Parathyroid adenoma (tissue), 2 donors: Measurements from ENCODE around the gene USP7.

Experiments
- H2AFZ ChIP-seq: fragments of 300-600 bp; sonication (generic); one replicate; pipeline ENCODE4 v1.7.0; 2017; ENCODE audit warnings: antibody characterized with exemption, mild to moderate bottlenecking
- H3K27ac ChIP-seq: fragments of 300-600 bp; sonication (generic); one replicate; pipeline ENCODE4 v1.7.0; 2017
- H3K27me3 ChIP-seq: fragments of 300-600 bp; sonication (generic); one replicate; pipeline ENCODE4 v1.7.0; 2017; ENCODE audit warnings: low read length; ENCODE audit not compliant: control insufficient read depth, insufficient read depth
- H3K36me3 ChIP-seq: fragments of 300-600 bp; sonication (generic); one replicate; pipeline ENCODE4 v1.7.0; 2017; ENCODE audit warnings: low read length; ENCODE audit not compliant: control insufficient read depth, insufficient read depth
- H3K4me1 ChIP-seq: fragments of 300-600 bp; sonication (generic); one replicate; pipeline ENCODE4 v1.7.0; 2017; ENCODE audit warnings: control low read depth
- H3K4me2 ChIP-seq: fragments of 300-600 bp; sonication (generic); one replicate; pipeline ENCODE4 v1.7.0; 2017; ENCODE audit warnings: low read length
- H3K4me3 ChIP-seq: fragments of 300-600 bp; sonication (generic); one replicate; pipeline ENCODE4 v1.7.0; 2017; ENCODE audit warnings: low read depth, low read length
- H3K79me2 ChIP-seq: fragments of 300-600 bp; sonication (generic); one replicate; pipeline ENCODE4 v1.7.0; 2017; ENCODE audit warnings: control low read depth
- H3K9ac ChIP-seq: fragments of 300-600 bp; sonication (generic); one replicate; pipeline ENCODE4 v1.7.0; 2017; ENCODE audit warnings: mild to moderate bottlenecking
- H3K9me3 ChIP-seq: fragments of 300-600 bp; sonication (generic); one replicate; pipeline ENCODE4 v1.7.0; 2017; ENCODE audit warnings: low read length; ENCODE audit not compliant: control insufficient read depth
- TF ChIP-seq, protein P1 (sequence below): fragments of 300-600 bp; sonication (generic); IDR thresholded peaks from one replicate; pipeline ENCODE4 v1.7.0; 2017; ENCODE audit warnings: antibody characterized with exemption, mild to moderate bottlenecking
- donor health status: primary hyperparathyroidism.

Gene USP7

DNA sequence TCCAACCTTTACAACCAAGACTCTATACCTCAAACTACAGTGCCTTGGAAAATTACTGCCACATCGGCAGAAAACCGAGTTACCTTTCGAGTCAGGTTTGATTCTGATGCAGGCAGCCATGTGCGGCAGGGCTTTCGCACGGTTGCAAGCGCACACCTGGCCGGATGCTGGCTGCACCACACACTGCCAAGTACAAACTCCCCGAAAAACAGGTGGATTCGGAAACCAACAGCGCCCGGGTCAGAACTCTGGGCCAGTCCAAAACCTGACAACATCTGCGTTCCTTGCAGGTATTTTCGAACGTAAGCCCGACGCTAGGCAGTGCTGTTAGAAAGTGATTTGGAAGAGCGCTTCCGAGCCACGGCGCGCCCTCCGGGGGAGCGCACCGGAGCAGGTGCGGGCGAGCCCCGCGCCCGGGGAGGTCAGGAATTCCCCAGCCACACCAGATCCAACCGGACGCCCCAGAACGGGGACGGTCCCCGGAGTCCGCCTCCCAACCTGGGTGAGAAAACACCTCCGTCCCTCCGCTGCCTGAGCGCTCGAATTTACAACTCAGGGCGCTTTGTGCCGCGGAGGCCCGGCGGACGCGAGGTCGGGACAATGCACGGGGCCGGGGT is 1.2 kb downstream of the USP7 start:
- Histone ChIP-seq H3K9me3 (no peaks in the 10 kb centered on the region), H3K27ac (peak overlapping the region; percentile 27), H3K9ac (no peak overlapping the region), H3K36me3 (no peaks in the 10 kb centered on the region), H3K27me3 (no peaks in the 10 kb centered on the region), H3K4me2 (peak overlapping the region; percentile 51), H3K79me2 (peaks cover 51% of the 10 kb centered on the region), H3K4me3 (peak overlapping the region; percentile 69), H3K4me1 (peaks cover 36% of the 10 kb centered on the region), H2AFZ (peak overlapping the region; percentile 15)
- TF ChIP-seq, protein P1, sequence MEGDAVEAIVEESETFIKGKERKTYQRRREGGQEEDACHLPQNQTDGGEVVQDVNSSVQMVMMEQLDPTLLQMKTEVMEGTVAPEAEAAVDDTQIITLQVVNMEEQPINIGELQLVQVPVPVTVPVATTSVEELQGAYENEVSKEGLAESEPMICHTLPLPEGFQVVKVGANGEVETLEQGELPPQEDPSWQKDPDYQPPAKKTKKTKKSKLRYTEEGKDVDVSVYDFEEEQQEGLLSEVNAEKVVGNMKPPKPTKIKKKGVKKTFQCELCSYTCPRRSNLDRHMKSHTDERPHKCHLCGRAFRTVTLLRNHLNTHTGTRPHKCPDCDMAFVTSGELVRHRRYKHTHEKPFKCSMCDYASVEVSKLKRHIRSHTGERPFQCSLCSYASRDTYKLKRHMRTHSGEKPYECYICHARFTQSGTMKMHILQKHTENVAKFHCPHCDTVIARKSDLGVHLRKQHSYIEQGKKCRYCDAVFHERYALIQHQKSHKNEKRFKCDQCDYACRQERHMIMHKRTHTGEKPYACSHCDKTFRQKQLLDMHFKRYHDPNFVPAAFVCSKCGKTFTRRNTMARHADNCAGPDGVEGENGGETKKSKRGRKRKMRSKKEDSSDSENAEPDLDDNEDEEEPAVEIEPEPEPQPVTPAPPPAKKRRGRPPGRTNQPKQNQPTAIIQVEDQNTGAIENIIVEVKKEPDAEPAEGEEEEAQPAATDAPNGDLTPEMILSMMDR, result no peak

DNA sequence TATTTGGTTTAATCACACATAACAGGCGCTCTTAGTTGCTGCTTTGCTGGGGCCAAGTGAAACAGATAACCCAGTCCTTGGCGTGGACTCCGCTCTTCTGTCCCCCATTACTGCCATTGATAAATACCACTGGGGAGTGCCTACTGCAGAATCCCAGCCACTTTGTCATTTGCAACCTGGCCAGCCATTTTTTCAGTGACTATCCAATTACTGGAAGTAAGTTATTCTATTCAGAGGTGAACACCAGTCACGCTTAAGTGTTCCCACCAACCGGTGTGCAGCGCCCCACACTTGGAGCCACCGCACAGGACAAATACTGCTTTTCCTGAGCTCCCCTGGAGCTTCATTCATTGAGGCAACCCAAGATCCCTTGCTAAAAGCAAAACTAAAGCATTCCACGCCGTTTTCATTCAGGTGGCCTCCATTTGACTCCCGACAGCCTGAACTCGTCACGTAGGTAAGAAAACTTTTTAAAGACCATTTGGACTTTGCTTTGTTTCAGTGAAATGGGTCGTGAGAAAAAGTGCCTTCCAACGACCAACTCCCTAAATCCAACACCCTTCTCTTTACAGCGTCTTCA is 1.8 kb downstream of the USP7 start:
- Histone ChIP-seq H3K79me2 (peaks cover 57% of the 10 kb centered on the region), H3K9me3 (no peaks in the 10 kb centered on the region), H2AFZ (no peak overlapping the region), H3K27me3 (no peaks in the 10 kb centered on the region), H3K4me3 (peak overlapping the region; percentile 69), H3K36me3 (no peaks in the 10 kb centered on the region), H3K4me2 (peak overlapping the region; percentile 51), H3K27ac (peak overlapping the region; percentile 27), H3K4me1 (peaks cover 32% of the 10 kb centered on the region), H3K9ac (no peak overlapping the region)
- TF ChIP-seq, protein P1, result no peak

DNA sequence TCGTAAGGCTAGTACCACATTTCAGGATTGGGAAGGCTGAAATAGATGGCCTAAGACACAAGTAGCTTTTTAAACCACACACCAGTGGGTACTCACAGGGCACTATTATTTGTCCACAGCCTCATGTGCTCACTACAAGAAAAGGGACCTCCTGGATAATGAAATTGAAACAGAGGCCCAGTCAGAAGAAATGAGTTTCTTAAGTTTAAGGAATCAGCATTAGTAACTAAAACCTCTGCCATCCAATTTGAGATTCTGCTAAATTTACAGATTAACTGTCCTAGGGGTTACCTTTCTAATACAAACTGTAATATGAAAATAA is 3.0 kb downstream of the USP7 start:
- Histone ChIP-seq H3K27ac (no peak overlapping the region), H3K4me1 (peaks cover 33% of the 10 kb centered on the region), H3K9me3 (no peaks in the 10 kb centered on the region), H3K36me3 (no peaks in the 10 kb centered on the region), H3K79me2 (peaks cover 67% of the 10 kb centered on the region), H3K27me3 (no peaks in the 10 kb centered on the region), H3K9ac (no peak overlapping the region), H2AFZ (no peak overlapping the region), H3K4me2 (no peak overlapping the region), H3K4me3 (no peak overlapping the region)
- TF ChIP-seq, protein P1, result no peak

DNA sequence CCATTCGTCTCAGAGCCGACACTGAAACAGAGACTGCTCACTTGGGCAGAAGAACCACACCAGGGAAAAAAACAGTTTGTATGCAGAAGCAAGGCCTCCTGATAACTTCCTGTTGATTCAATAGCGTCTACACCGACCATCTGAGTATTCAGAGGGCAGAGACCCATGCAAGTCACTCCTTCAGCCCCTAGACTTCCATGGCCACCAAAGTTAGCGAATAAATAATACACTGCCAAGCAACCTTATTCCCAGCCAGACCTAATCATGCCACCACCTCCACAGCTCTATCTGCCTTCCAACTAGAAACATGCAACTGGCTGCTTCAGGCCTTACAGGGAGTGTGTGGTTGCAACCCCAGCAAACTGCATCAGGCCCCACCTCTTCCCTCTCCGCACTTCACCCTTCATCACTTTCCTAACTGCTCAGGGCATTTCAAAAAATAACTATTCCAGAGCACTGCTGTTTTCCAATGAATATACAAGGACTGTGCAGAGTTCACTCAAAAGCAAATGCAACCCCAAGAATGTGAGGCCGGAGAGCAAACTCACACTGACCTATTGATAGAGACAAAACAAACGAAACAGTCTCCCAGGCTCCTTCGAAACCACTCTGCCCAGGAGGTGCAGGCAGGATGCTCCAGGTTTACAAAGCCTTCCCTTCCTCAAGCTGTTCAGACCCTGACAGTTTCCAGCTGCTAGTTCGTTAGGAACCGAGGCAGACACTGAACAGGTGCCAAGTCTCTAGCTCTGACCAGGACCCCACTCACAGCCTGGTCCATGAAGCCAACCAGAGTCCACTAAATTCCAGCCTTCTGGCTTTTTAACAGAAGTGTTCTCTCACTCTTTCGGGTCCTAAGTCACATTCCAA is 3.6 kb downstream of the USP7 start:
- Histone ChIP-seq H3K36me3 (no peaks in the 10 kb centered on the region), H3K4me3 (no peak overlapping the region), H3K4me1 (peaks cover 35% of the 10 kb centered on the region), H3K4me2 (peak overlapping the region; percentile 16), H3K9me3 (no peaks in the 10 kb centered on the region), H3K79me2 (peaks cover 73% of the 10 kb centered on the region), H3K27me3 (no peaks in the 10 kb centered on the region), H3K27ac (no peak overlapping the region), H2AFZ (no peak overlapping the region), H3K9ac (no peak overlapping the region)
- TF ChIP-seq, protein P1, result no peak
